ENCODE results near the gene ARMC2. TPM values are rescaled to one million over a fixed set of nuclear protein-coding genes. Genes with fewer than 3 reads are reported as not detected.

ARMC2 gene
- total RNA-seq, 2 experiments from 2014 or later: 5.2 to 5.7 TPM

- Histone ChIP-seq H3K9me3 (ENCODE audit: control insufficient read depth in 1 of 2, insufficient read depth in 1 of 2, low read length in 2 of 2) (peaks cover 0 to 8% of the 10 kb centered on the region in 2 experiments), H3K4me3 (ENCODE audit: low read length) (no peak overlapping the region), H3K27me3 (ENCODE audit: control insufficient read depth in 1 of 2, insufficient read depth in 2 of 2, low read length in 2 of 2) (no peaks in the 10 kb centered on the region), H3K36me3 (ENCODE audit: insufficient read depth, low read length) (no peaks in the 10 kb centered on the region), H3K4me1 (ENCODE audit: insufficient read depth, low read length) (peaks cover 38% of the 10 kb centered on the region), H3K27ac (ENCODE audit: low read depth in 1 of 2, low read length in 2 of 2) (no peak overlapping the region)
- Mint-ChIP-seq H3K36me3 (ENCODE audit: low read depth) (peaks cover 7% of the 10 kb centered on the region), H3K27ac (peak overlapping the region; percentile 45), H3K9me3 (peaks cover 8% of the 10 kb centered on the region), H3K4me3 (no peak overlapping the region), H3K4me1 (ENCODE audit: low read depth) (peaks cover 44% of the 10 kb centered on the region), H3K27me3 (no peaks in the 10 kb centered on the region)
- ATAC-seq (ENCODE audit: poor library complexity) (no peak), DNase-seq (no peak)
- ChIA-PET POLR2A (interaction anchor here (0.6 kb wide), 1 partner anchor 82 kb away, joined by 3 read pairs; no protein-coding TSS in a partner anchor), CTCF (interaction anchor here (1.2 kb wide), 1 partner anchor 8 kb away, joined by 3 read pairs; no protein-coding TSS in a partner anchor)
- TF ChIP-seq CTCF (IDR thresholded peaks at IDR 0.05): no peak
- intact Hi-C loops (cut with DNase I, micrococcal nuclease): no loop called here
These were observed 73.5 kb downstream of the ARMC2 start for GRCh38 chr6:108921547-108922361.

GRCh38 chr6:108922499-108922898 lies 74.3 kb downstream of the ARMC2 start:
- H3K9me3 ChIP-seq (ENCODE audit: control insufficient read depth in 1 of 2, insufficient read depth in 1 of 2, low read length in 2 of 2): peaks cover 0 to 8% of the 10 kb centered on the region in 2 experiments
- Mint-ChIP-seq H3K36me3 (ENCODE audit: low read depth) (peaks cover 7% of the 10 kb centered on the region), H3K27me3 (no peaks in the 10 kb centered on the region), H3K4me3 (no peak overlapping the region), H3K4me1 (ENCODE audit: low read depth) (peaks cover 44% of the 10 kb centered on the region), H3K9me3 (peaks cover 8% of the 10 kb centered on the region), H3K27ac (peak overlapping the region; percentile 90)
- no peaks in the 10 kb centered on the region for H3K27me3 ChIP-seq (ENCODE audit: control insufficient read depth in 1 of 2, insufficient read depth in 2 of 2, low read length in 2 of 2)
- DNase-seq: no peak
- POLR2A ChIA-PET: interaction anchor here (0.6 kb wide), 1 partner anchor 81 kb away, joined by 3 read pairs; no protein-coding TSS in a partner anchor
- intact Hi-C loops (cut with DNase I, micrococcal nuclease): no loop called here
- no peak overlapping the region for H3K4me3 ChIP-seq (ENCODE audit: low read length)
- H3K4me1 ChIP-seq (ENCODE audit: insufficient read depth, low read length): peaks cover 38% of the 10 kb centered on the region
- TF ChIP-seq CTCF (IDR thresholded peaks at IDR 0.05): no peak
- ATAC-seq (ENCODE audit: poor library complexity): no peak
- CTCF ChIA-PET: interaction anchor here (1.2 kb wide), 1 partner anchor 9 kb away, joined by 3 read pairs; no protein-coding TSS in a partner anchor
- H3K27ac ChIP-seq (ENCODE audit: low read depth in 1 of 2, low read length in 2 of 2): no peak overlapping the region
- H3K36me3 ChIP-seq (ENCODE audit: insufficient read depth, low read length): no peaks in the 10 kb centered on the region

GRCh38 chr6:108927927-108928326 lies 79.7 kb downstream of the ARMC2 start:
- peaks cover 20% of the 10 kb centered on the region for H3K4me1 ChIP-seq (ENCODE audit: insufficient read depth, low read length)
- ChIA-PET CTCF (no interaction called here), POLR2A (interaction anchor here (0.9 kb wide), 1 partner anchor 11 kb away, joined by 4 read pairs; no protein-coding TSS in a partner anchor)
- H3K4me1 Mint-ChIP-seq (ENCODE audit: low read depth): peaks cover 25% of the 10 kb centered on the region
- no peak for TF ChIP-seq CTCF (IDR thresholded peaks at IDR 0.05)
- no peaks in the 10 kb centered on the region for H3K27me3 ChIP-seq (ENCODE audit: control insufficient read depth in 1 of 2, insufficient read depth in 2 of 2, low read length in 2 of 2)
- H3K9me3 Mint-ChIP-seq: peaks cover 8% of the 10 kb centered on the region
- H3K27me3 Mint-ChIP-seq: no peaks in the 10 kb centered on the region
- H3K4me3 ChIP-seq (ENCODE audit: low read length): no peak overlapping the region
- no peak overlapping the region for H3K4me3 Mint-ChIP-seq
- H3K36me3 Mint-ChIP-seq (ENCODE audit: low read depth): peaks cover 7% of the 10 kb centered on the region
- intact Hi-C loops (cut with DNase I, micrococcal nuclease): no loop called here
- ATAC-seq (ENCODE audit: poor library complexity): no peak
- DNase-seq: no peak
- H3K9me3 ChIP-seq (ENCODE audit: control insufficient read depth in 1 of 2, insufficient read depth in 1 of 2, low read length in 2 of 2): peaks cover 0 to 8% of the 10 kb centered on the region in 2 experiments
- H3K27ac Mint-ChIP-seq: no peak overlapping the region
- H3K36me3 ChIP-seq (ENCODE audit: insufficient read depth, low read length): no peaks in the 10 kb centered on the region
- H3K27ac ChIP-seq (ENCODE audit: low read depth in 1 of 2, low read length in 2 of 2): no peak overlapping the region
